HG03045 (cell line): ENCODE measurements around the gene RXFP1.
A peak's percentile ranks its signal among the peaks of the same experiment; 100 is the strongest.

Experiments used
- ATAC-seq: cut with Tn5 transposase; IDR thresholded peaks from one replicate; pipeline ENCODE4 v1.9.1; 2021; ENCODE audit warnings: mild to moderate bottlenecking, moderate library complexity; ENCODE audit not compliant: unreplicated experiment

Gene RXFP1

DNA sequence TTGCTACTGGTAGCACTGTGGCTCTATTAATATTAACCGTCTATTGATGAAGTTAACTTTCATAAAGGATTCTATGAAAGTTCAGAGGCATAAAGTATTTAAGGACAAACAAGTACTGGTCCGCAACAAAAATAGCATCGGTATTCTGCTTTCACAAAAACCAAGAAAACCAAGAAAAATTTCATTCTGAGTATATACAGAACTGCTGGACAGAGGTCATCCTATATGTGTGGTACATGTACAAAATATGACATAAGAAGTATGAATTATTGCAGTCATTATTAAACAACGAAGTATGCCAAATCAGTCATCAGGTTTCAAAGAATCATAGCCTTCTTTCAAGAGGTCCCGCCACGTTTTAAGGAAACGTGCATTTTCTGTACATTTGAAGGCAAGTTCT lies 147.6 kb downstream of the RXFP1 start:
- no peak for ATAC-seq

DNA sequence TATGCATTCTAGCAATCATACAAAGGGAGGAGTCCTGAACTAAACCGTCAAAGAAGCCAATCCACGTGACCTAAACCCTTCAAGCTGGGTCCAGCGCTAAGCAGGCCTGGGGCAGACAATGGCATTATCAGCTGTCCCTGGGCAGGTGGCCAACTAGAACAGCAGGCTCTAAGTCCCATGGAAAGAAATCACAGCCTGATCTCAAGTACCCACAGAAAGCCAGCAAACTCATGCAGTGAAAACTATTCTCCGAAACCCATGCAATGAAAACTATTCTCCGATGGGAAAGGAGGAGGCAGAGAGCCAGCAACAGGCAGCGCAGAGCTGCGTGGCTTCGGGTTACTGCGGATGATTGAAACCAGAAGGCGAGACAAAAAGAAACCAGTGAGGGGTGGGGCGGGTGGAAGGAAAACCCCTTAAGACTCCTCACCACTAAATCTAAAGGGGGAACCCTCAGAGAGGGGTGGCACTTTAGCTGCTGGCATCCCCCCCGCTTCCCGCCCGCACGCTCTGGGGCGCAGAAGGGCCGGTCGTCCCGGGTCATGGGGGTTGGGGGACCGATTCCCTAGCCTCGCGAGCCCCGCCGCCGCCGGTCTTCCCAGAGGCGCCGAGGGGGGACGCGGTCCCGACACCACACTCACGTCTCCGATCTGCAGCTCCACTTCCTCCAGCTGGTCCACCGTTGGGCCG lies 149.4 kb downstream of the RXFP1 start:
- peak; percentile 30 for ATAC-seq

DNA sequence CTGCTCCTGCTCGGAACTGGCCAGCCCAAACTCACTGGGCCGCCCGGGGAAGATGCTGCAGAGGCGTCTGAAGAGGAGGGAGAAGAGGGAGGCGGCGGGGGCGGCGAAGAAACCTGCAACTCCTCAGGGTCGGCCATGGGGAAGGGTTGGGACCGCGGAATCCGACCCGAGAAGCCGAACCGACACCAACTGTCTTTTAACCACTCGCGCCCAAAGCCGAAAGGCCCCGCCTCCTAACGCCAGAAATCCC lies 149.9 kb downstream of the RXFP1 start, which contains the start of gene C4orf46:
Gene C4orf46, minus strand, starts transcription at position 223 of the 250 bp plus-strand sequence. Its CDS starts 86 bp downstream, at position 137.
- ATAC-seq, result no peak

DNA sequence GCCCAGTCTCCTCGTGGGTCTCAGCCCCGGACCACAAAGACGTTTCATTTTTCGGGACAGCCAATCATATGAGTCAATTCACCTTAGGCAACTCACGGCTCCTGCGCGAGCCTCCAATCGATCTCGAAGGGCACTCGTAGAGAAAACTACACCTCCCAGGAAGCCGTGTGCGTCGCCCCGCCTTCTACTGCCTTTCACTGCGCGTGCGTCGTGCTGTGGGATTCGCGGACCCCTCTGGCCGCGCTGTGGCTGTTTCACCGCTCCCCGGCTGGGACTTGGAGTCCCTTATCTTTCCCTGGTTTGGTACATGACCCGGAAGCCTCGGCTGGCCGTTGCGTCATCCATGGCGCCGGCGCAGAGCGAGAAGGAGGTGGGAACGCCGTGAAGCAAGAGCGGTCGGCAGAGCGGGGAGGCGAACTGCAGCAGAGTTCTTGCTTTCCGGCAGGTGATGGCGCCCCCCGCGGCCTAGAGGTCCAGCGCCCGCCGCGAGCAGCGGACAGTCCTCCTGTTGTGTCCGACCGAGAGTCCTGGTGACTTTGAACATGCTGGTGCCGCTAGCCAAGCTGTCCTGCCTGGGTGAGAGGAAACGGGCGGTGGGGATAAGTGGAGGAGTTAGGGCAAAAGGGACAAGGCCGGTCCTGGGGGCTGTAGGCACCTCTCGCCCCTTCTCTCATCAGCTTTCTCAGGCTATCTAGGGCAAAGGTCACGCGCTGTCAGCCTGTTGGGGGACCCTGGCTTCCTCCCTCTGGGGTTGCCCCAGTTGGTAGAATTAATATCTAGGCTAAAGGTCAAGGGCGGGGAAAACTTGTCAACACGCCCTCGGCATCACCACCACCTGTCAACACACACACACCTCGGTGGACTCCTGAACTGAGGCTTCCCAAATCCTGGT lies 150.5 kb downstream of the RXFP1 start, which contains the start of gene ETFDH:
Gene ETFDH, plus strand, starts transcription at position 382 of the 892 bp plus-strand sequence. Its CDS starts 161 bp downstream, at position 543.
- peak; percentile 92 for ATAC-seq

DNA sequence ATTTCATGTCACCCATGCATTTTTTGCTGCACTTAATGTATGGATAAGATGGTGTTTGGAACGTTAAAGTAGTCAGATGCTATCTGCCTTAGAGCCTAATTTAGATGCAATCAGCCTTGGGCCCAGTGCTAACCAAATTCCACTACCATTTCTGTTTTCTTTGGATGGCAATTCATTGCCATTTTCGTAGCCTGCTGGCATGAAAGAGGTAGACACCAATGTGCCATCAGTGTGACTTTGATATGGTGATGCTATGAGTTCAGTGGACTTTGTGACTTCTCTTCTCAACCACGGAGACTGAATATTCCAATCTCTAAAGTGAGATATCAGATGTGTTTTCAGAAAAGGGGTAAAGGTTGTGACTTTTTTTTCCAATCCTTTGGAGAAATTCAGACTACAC lies 152.0 kb downstream of the RXFP1 start:
- no peak for ATAC-seq

DNA sequence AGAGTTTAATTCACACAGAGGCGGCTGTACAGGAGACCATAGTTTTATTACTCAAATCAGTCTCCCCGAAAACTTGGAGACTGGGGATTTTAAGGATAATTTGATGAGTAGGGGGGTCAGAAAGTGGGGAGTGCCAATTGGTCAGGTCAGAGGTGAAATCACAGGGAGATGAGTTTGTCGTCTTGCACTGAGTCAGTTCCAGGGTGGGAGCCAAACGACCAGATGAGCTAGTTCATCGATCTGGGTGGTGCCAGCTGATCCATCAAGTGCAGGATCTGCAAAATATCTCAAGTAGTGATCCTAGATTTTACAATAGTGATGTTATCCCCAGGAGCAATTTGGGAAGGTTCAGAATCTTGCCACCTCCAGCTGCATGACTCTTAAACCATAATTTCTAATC lies 154.4 kb downstream of the RXFP1 start:
- ATAC-seq, result no peak

DNA sequence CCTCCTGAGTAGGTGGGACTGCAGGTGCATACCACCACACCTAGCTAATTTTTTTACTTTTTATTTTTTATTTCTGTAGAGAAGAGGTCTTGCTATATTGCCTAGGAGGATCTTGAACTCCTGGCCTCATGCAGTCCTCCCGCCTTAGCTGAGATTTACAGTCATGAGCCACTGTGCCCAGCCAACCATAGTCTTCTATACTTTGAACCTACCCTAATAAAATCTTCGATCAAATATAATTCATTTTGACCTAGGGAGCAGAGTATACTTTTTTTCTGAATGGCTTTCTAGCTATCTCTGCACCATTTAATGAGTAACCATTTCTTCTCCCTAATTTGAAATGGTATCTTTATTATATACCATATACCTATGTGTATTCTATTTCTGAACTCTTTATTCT lies 157.1 kb downstream of the RXFP1 start:
- ATAC-seq, result no peak

DNA sequence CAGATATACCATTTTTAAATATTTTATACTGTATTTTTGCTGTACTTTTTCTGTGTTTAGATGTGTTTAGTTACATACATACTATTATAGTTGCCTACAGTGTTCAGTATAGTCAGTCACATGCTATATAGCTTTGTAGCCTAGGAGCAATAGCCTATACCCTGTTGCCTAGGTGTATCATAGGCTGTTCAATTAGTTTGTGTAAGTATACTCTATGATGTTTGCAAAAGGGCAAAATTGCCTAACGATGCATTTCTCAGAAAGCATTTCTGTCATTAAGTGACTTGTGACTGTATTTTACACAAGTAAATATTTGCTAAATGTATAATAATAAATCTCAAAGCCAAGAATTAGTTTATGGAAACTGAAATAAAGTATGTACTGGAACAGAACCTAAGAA lies 159.9 kb downstream of the RXFP1 start:
- no peak for ATAC-seq

DNA sequence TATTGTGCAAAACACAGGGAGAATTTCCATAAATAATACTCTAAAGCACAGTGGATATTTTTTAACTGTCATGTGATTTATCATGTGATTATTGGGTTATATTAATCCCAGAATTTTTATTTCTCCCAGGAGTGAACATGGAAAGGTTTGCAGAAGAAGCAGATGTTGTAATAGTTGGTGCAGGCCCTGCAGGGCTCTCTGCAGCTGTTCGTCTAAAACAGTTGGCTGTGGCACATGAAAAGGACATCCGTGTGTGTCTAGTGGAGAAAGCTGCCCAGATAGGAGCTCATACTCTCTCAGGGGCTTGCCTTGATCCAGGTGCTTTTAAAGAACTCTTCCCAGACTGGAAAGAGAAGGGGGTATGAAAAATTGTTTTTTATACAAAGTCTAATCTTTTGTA lies 160.4 kb downstream of the RXFP1 start:
- ATAC-seq, result no peak

DNA sequence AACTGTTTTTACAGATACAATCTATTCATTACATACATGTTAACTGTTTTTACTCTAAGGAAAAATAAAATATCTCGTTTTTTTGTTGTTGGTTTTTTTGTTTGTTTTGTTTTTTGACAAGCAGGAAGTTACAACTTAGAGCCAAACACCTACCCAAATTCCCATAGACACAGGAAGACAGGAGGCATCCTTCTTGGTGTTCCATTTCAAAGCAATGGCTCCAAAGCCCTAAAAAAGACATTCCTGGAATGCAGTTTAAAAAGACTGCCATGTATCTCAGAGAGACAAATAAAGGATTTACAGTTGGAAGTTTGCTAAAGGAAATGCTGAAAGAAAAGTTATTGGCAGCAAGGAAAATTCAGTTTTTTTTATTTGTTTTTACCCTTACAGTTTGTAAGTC lies 167.1 kb downstream of the RXFP1 start:
- no peak for ATAC-seq
